Neural cell (in vitro differentiated cells): ENCODE results near the gene POMP.

Experiments
- CTCF ChIP-seq: fragments of 450-650 bp; IDR thresholded peaks from 2 replicates; pipeline ENCODE4 v1.5.1; 2014; ENCODE audit warnings: antibody characterized with exemption, mild to moderate bottlenecking, moderate library complexity; ENCODE audit not compliant: poor library complexity, severe bottlenecking
- EP300 ChIP-seq: fragments of 450-650 bp; conservative IDR thresholded peaks from 2 replicates; pipeline ENCODE4 v1.6.1; 2014; ENCODE audit warnings: antibody characterized with exemption, mild to moderate bottlenecking, moderate library complexity; ENCODE audit not compliant: poor library complexity, severe bottlenecking
- EZH2 ChIP-seq: fragments of 200-600, 300-800 bp; shearing (Covaris generic), sonication (generic); IDR thresholded peaks from 2 replicates; pipeline ENCODE4 v1.6.1; 2014; ENCODE audit warnings: antibody characterized with exemption, low read length, borderline replicate concordance, mild to moderate bottlenecking; ENCODE audit not compliant: insufficient read depth, poor library complexity, severe bottlenecking
- MXI1 ChIP-seq: fragments of 450-650 bp; conservative IDR thresholded peaks from 2 replicates; pipeline ENCODE4 v1.6.1; 2014; ENCODE audit warnings: antibody characterized with exemption, mild to moderate bottlenecking; ENCODE audit not compliant: poor library complexity, severe bottlenecking
- POLR2AphosphoS5 ChIP-seq: IDR thresholded peaks from 2 replicates; pipeline ENCODE4 v1.6.1; 2012
- REST ChIP-seq: IDR thresholded peaks from 2 replicates; pipeline ENCODE4 v1.6.1; 2012; ENCODE audit warnings: borderline replicate concordance
- TAF1 ChIP-seq: IDR thresholded peaks from 2 replicates; pipeline ENCODE4 v1.6.1; 2012; ENCODE audit warnings: low read depth

GRCh38 chr13:28655561-28655960 is 3.4 kb upstream of the POMP start:
- TF ChIP-seq CTCF (no peak), EZH2 (no peak), POLR2AphosphoS5 (no peak), EP300 (no peak), REST (no peak), TAF1 (no peak), MXI1 (no peak)
